ENCODE data around the gene SUGCT. TPM values are rescaled to one million over a fixed set of nuclear protein-coding genes. Genes with fewer than 3 reads are reported as not detected.

SUGCT gene
- total and polyA plus RNA-seq, 9 of the 15 experiments (the other 6 are each of a cell fraction or from before 2014, with no cell fraction given), result 0.58 to 2.5 (median 1.4) TPM

GRCh38 chr7:40234666-40235065 is 99.9 kb downstream of the SUGCT start:
- intact Hi-C loops (cut with micrococcal nuclease), result no loop called here
- Histone ChIP-seq H3K4me2 (ENCODE audit: insufficient read depth, low read length) (no peak overlapping the region), H3K36me3 (ENCODE audit: control insufficient read depth, insufficient read depth, low read length) (no peaks in the 10 kb centered on the region), H3K9me3 (replicated peaks; ENCODE audit: control insufficient read depth, insufficient read depth, low read depth, low read length) (no peaks in the 10 kb centered on the region), H3K27me3 (ENCODE audit: control insufficient read depth in 2 of 2, insufficient read depth in 2 of 2, low read length in 2 of 2) (no peaks in the 10 kb centered on the region), H3K79me2 (ENCODE audit: control insufficient read depth, insufficient read depth, low read length) (no peaks in the 10 kb centered on the region), H3K4me3 (no peak overlapping the region), H3K9me1 (ENCODE audit: control insufficient read depth, insufficient read depth, low read length) (no peaks in the 10 kb centered on the region), H3K9ac (ENCODE audit: insufficient read depth in 1 of 2, low read depth in 2 of 2, low read length in 2 of 2) (no peak overlapping the region), H3K27ac (ENCODE audit: extremely low read depth, low read depth, low read length) (no peak overlapping the region), H2AFZ (ENCODE audit: low read depth, low read length) (no peak overlapping the region), H3K4me1 (replicated peaks in 1 of 2; ENCODE audit: control insufficient read depth in 2 of 2, insufficient read depth in 2 of 2, low read length in 2 of 2) (no peaks in the 10 kb centered on the region), H4K20me1 (replicated peaks; ENCODE audit: control insufficient read depth, insufficient read depth, low read length) (no peaks in the 10 kb centered on the region)
- POLR2A ChIA-PET, result no interaction called here
- FAIRE-seq (no peak), DNase-seq (ENCODE audit: extremely low read depth in 1 of 4, low spot score in 3 of 4) (no peak), ATAC-seq (no peak)
- CTCF ChIA-PET (ENCODE audit: low intra/inter-chr PET ratio), result no interaction called here
- in situ Hi-C loops (cut with MboI), result no loop called here
- TF ChIP-seq ARHGAP35 (IDR thresholded peaks at IDR 0.05; ENCODE audit: partially characterized antibody) (no peak), ZNF124 (CRISPR knock-in tag; IDR thresholded peaks at IDR 0.05) (no peak), ZNF184 (CRISPR knock-in tag; IDR thresholded peaks at IDR 0.05) (no peak), RHOXF2B (CRISPR knock-in tag; conservative IDR thresholded peaks at IDR 0.05) (no peak), MED1 (CRISPR knock-in tag; IDR thresholded peaks at IDR 0.05; ENCODE audit: borderline replicate concordance) (no peak), ZNF436 (CRISPR knock-in tag; IDR thresholded peaks at IDR 0.05) (no peak)
- 14% methylated on average over 8 of the region's 8 CpGs for WGBS (ENCODE audit: insufficient coverage, low coverage, missing lambda C conversion rate)
- no TSS peak for BruUV-seq (replicated peaks)

GRCh38 chr7:40237731-40238130 is 102.9 kb downstream of the SUGCT start:
- H4K20me1 ChIP-seq (replicated peaks; ENCODE audit: control insufficient read depth, insufficient read depth, low read length), result no peaks in the 10 kb centered on the region
- H3K4me3 ChIP-seq, result no peak overlapping the region
- intact Hi-C loops (cut with micrococcal nuclease) (no loop called here), in situ Hi-C loops (cut with MboI) (no loop called here)
- no peaks in the 10 kb centered on the region for H3K36me3 ChIP-seq (ENCODE audit: control insufficient read depth, insufficient read depth, low read length)
- POLR2A ChIA-PET, result no interaction called here
- H2AFZ ChIP-seq (ENCODE audit: low read depth, low read length), result no peak overlapping the region
- no peak for FAIRE-seq
- H3K9ac ChIP-seq (ENCODE audit: insufficient read depth in 1 of 2, low read depth in 2 of 2, low read length in 2 of 2), result no peak overlapping the region
- H3K4me2 ChIP-seq (ENCODE audit: insufficient read depth, low read length), result no peak overlapping the region
- H3K79me2 ChIP-seq (ENCODE audit: control insufficient read depth, insufficient read depth, low read length), result no peaks in the 10 kb centered on the region
- no peaks in the 10 kb centered on the region for H3K27me3 ChIP-seq (ENCODE audit: control insufficient read depth in 2 of 2, insufficient read depth in 2 of 2, low read length in 2 of 2)
- no peaks in the 10 kb centered on the region for H3K9me3 ChIP-seq (replicated peaks; ENCODE audit: control insufficient read depth, insufficient read depth, low read depth, low read length)
- H3K4me1 ChIP-seq (replicated peaks in 1 of 2; ENCODE audit: control insufficient read depth in 2 of 2, insufficient read depth in 2 of 2, low read length in 2 of 2), result no peaks in the 10 kb centered on the region
- H3K27ac ChIP-seq (ENCODE audit: extremely low read depth, low read depth, low read length), result no peak overlapping the region
- CTCF ChIA-PET (ENCODE audit: low intra/inter-chr PET ratio), result no interaction called here
- no TSS peak for BruUV-seq (replicated peaks)
- no peak for DNase-seq (ENCODE audit: extremely low read depth in 1 of 4, low spot score in 3 of 4)
- no peak for ATAC-seq
- no peaks in the 10 kb centered on the region for H3K9me1 ChIP-seq (ENCODE audit: control insufficient read depth, insufficient read depth, low read length)
- WGBS (ENCODE audit: insufficient coverage, low coverage, missing lambda C conversion rate), result 0% methylated on average over 1 of the region's 1 CpG
- TF ChIP-seq ETV5 (CRISPR knock-in tag; IDR thresholded peaks at IDR 0.05; ENCODE audit: low read depth) (no peak), ZBTB40 (IDR thresholded peaks at IDR 0.05) (no peak), ZBTB40 (CRISPR knock-in tag; IDR thresholded peaks at IDR 0.05) (no peak), RB1 (IDR thresholded peaks at IDR 0.05; ENCODE audit: low read depth) (no peak)

Data from K562 (cell line).